ENCODE measurements around the gene MMEL1.

Gene MMEL1

GRCh38 chr1:2544093-2544874, 88.5 kb downstream of the MMEL1 start:
- DNase-seq (ENCODE audit: low read depth): no peak

- no peak for DNase-seq (ENCODE audit: low read depth)
Measured at GRCh38 chr1:2543543-2544092, 89.2 kb downstream of the MMEL1 start.

- DNase-seq (ENCODE audit: low read depth): no peak
Measured at GRCh38 chr1:2542246-2542915, 90.4 kb downstream of the MMEL1 start.

GRCh38 chr1:2541619-2542245, 91.1 kb downstream of the MMEL1 start:
- DNase-seq (ENCODE audit: low read depth): no peak

- DNase-seq (ENCODE audit: low read depth): no peak
Measured at GRCh38 chr1:2540816-2541492, 91.9 kb downstream of the MMEL1 start.
